ENCODE data around the gene LCN15. TPM values are rescaled to one million over a fixed set of nuclear protein-coding genes. Genes with fewer than 3 reads are reported as not detected.

LCN15 gene
- total and polyA plus RNA-seq, 2 of the 13 experiments (the other 11 are each of a cell fraction or from before 2014, with no cell fraction given), result 1.3 to 53.7 TPM

- TF ChIP-seq, protein P1, sequence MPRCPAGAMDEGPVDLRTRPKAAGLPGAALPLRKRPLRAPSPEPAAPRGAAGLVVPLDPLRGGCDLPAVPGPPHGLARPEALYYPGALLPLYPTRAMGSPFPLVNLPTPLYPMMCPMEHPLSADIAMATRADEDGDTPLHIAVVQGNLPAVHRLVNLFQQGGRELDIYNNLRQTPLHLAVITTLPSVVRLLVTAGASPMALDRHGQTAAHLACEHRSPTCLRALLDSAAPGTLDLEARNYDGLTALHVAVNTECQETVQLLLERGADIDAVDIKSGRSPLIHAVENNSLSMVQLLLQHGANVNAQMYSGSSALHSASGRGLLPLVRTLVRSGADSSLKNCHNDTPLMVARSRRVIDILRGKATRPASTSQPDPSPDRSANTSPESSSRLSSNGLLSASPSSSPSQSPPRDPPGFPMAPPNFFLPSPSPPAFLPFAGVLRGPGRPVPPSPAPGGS (CRISPR knock-in tag; IDR thresholded peaks at IDR 0.05), result no peak
- TF ChIP-seq SRSF4 (IDR thresholded peaks at IDR 0.05; ENCODE audit: low read depth, low read length, poor library complexity, severe bottlenecking) (no peak), ZNF143 (CRISPR knock-in tag; IDR thresholded peaks at IDR 0.05) (peak; percentile 37; the same call in 1 of the 2 replicates), KDM3A (CRISPR knock-in tag; IDR thresholded peaks at IDR 0.05; ENCODE audit: low read depth) (0 out of 2 replicates have a peak, but pooled peaks have one; percentile 15), MEF2D (CRISPR knock-in tag; IDR thresholded peaks at IDR 0.05) (no peak), MIER3 (CRISPR knock-in tag; IDR thresholded peaks at IDR 0.05; ENCODE audit: borderline replicate concordance) (no peak), THAP9 (CRISPR knock-in tag; IDR thresholded peaks at IDR 0.05; ENCODE audit: borderline replicate concordance) (peak; percentile 22; the same call in 1 of the 2 replicates), ZFP36 (IDR thresholded peaks at IDR 0.05; ENCODE audit: borderline replicate concordance, low read depth, low read length, partially characterized antibody) (no peak), ZNF564 (CRISPR knock-in tag; IDR thresholded peaks at IDR 0.05) (peak; percentile 77; the same call in 1 of the 2 replicates), MXD1 (CRISPR knock-in tag; IDR thresholded peaks at IDR 0.05) (peak; percentile 27; the same call in 1 of the 2 replicates), MYNN (CRISPR knock-in tag; IDR thresholded peaks at IDR 0.05; ENCODE audit: low read depth) (no peak), POLR2G (IDR thresholded peaks at IDR 0.05; ENCODE audit: low read depth, low read length) (peak; percentile 63; the same call in 1 of the 2 replicates), ZFP37 (CRISPR knock-in tag; IDR thresholded peaks at IDR 0.05; ENCODE audit: borderline replicate concordance) (no peak), RORA (CRISPR knock-in tag; IDR thresholded peaks at IDR 0.05) (no peak)
- TF ChIP-seq, protein P2, sequence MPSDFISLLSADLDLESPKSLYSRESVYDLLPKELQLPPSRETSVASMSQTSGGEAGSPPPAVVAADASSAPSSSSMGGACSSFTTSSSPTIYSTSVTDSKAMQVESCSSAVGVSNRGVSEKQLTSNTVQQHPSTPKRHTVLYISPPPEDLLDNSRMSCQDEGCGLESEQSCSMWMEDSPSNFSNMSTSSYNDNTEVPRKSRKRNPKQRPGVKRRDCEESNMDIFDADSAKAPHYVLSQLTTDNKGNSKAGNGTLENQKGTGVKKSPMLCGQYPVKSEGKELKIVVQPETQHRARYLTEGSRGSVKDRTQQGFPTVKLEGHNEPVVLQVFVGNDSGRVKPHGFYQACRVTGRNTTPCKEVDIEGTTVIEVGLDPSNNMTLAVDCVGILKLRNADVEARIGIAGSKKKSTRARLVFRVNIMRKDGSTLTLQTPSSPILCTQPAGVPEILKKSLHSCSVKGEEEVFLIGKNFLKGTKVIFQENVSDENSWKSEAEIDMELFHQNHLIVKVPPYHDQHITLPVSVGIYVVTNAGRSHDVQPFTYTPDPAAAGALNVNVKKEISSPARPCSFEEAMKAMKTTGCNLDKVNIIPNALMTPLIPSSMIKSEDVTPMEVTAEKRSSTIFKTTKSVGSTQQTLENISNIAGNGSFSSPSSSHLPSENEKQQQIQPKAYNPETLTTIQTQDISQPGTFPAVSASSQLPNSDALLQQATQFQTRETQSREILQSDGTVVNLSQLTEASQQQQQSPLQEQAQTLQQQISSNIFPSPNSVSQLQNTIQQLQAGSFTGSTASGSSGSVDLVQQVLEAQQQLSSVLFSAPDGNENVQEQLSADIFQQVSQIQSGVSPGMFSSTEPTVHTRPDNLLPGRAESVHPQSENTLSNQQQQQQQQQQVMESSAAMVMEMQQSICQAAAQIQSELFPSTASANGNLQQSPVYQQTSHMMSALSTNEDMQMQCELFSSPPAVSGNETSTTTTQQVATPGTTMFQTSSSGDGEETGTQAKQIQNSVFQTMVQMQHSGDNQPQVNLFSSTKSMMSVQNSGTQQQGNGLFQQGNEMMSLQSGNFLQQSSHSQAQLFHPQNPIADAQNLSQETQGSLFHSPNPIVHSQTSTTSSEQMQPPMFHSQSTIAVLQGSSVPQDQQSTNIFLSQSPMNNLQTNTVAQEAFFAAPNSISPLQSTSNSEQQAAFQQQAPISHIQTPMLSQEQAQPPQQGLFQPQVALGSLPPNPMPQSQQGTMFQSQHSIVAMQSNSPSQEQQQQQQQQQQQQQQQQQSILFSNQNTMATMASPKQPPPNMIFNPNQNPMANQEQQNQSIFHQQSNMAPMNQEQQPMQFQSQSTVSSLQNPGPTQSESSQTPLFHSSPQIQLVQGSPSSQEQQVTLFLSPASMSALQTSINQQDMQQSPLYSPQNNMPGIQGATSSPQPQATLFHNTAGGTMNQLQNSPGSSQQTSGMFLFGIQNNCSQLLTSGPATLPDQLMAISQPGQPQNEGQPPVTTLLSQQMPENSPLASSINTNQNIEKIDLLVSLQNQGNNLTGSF (CRISPR knock-in tag; IDR thresholded peaks at IDR 0.05), result no peak; the same call in 1 of the 2 replicates
- TF ChIP-seq, protein P3, sequence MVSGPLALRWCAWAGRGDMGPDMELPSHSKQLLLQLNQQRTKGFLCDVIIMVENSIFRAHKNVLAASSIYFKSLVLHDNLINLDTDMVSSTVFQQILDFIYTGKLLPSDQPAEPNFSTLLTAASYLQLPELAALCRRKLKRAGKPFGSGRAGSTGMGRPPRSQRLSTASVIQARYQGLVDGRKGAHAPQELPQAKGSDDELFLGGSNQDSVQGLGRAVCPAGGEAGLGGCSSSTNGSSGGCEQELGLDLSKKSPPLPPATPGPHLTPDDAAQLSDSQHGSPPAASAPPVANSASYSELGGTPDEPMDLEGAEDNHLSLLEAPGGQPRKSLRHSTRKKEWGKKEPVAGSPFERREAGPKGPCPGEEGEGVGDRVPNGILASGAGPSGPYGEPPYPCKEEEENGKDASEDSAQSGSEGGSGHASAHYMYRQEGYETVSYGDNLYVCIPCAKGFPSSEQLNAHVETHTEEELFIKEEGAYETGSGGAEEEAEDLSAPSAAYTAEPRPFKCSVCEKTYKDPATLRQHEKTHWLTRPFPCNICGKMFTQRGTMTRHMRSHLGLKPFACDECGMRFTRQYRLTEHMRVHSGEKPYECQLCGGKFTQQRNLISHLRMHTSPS (CRISPR knock-in tag; IDR thresholded peaks at IDR 0.05; ENCODE audit: low read depth), result no peak
Observed at GRCh38 chr9:136807281-136808074, 43.2 kb upstream of the LCN15 start, which contains the start of gene RABL6 (continued).
